Esophagus squamous epithelium (tissue), 5 donors: Measurements from ENCODE around the gene EEIG2. TPM values are rescaled to one million over a fixed set of nuclear protein-coding genes. Genes with fewer than 3 reads are reported as not detected.

Experiments used
- DNase-seq: peaks from one replicate; lab custom pipeline; 2025; lab: John Stamatoyannopoulos, UW
- H3K27ac ChIP-seq, 4 donors: fragments of 200-600 bp; sonication (generic); one replicate each; pipeline ENCODE4 v1.5.1; 2016 to 2019; ENCODE audit warnings: mild to moderate bottlenecking in 1 of 4
- H3K27me3 ChIP-seq, 4 donors: fragments of 200-600 bp; sonication (generic); 1 replicate in 3 of 4; 2 replicates in 1 of 4; pipeline versions ENCODE4 v1.5.1 to v1.6.0; 2017 to 2021; ENCODE audit warnings: antibody characterized with exemption in 1 of 4
- H3K36me3 ChIP-seq, 3 donors: fragments of 200-600 bp; sonication (generic); one replicate each; pipeline ENCODE4 v1.5.1; 2016 to 2019
- H3K4me1 ChIP-seq, 3 donors: fragments of 200-600 bp; sonication (generic); one replicate each; pipeline ENCODE4 v1.5.1; 2017 to 2019
- H3K4me3 ChIP-seq, 4 donors: fragments of 200-600 bp; sonication (generic); 1 replicate in 3 of 4; 2 replicates in 1 of 4; pipeline ENCODE4 v1.5.1; 2016 to 2019; ENCODE audit warnings: mild to moderate bottlenecking in 2 of 4, moderate library complexity in 1 of 4
- H3K9me3 ChIP-seq, 3 donors: fragments of 200-600 bp; sonication (generic); one replicate each; pipeline ENCODE4 v1.5.1; 2016 to 2019
- CTCF ChIP-seq, 6 experiments: fragments of 450-650 bp in 4 of 6; fragments of 200-600 bp in 2 of 6; sonication (generic) in 2 of 6; IDR thresholded peaks; one replicate each; pipeline ENCODE4 v1.5.1; 2016 to 2019; ENCODE audit warnings: antibody characterized with exemption in 6 of 6, mild to moderate bottlenecking in 4 of 6, moderate library complexity in 4 of 6
- POLR2A ChIP-seq, 4 donors: fragments of 450-650 bp; IDR thresholded peaks; one replicate each; pipeline ENCODE4 v1.6.1; 2017; ENCODE audit warnings: antibody characterized with exemption in 4 of 4, mild to moderate bottlenecking in 4 of 4, moderate library complexity in 3 of 4
- WGBS, 2 donors: methylation state at CpG; one replicate each; pipeline ENCODE4 v1.1.5; 2018; 5-methylcytosine and 5-hydroxymethylcytosine counted together
- intact Hi-C: fragments of 100-400 bp; cut with DNase I; formaldehyde crosslinking; loops from one replicate; pipeline ENCODE4 v1.15.0; 2022
- total RNA-seq, 4 donors: library from RNA; depleted of rRNA; stranded (reverse); fragments of >200 nt; gene quantifications; one replicate each; pipeline ENCODE4 v1.1.0, GENCODE V29; 2016
- donor health status: DM: yes; HTN: yes; CAD: no.

EEIG2 gene
- total RNA-seq, 4 donors from 2014 or later = 3.9 to 9.7 (median 5.7) TPM

GRCh38 chr1:108557296-108557695, 2.6 kb upstream of the EEIG2 start:
- DNase-seq = no peak
- Histone ChIP-seq H3K36me3 (no peaks in the 10 kb centered on the region), H3K27ac (peak overlapping the region in 1 of 4 donors; percentile 27), H3K27me3 (peaks cover 0 to 15% (median 0%) of the 10 kb centered on the region in 4 donors), H3K4me3 (no peak overlapping the region), H3K9me3 (no peaks in the 10 kb centered on the region), H3K4me1 (peaks cover 16 to 27% (median 22%) of the 10 kb centered on the region in 3 donors)
- TF ChIP-seq CTCF (IDR thresholded peaks at IDR 0.05) = no peak
- no peak for TF ChIP-seq POLR2A (IDR thresholded peaks at IDR 0.05)
- intact Hi-C loops = no loop called here

GRCh38 chr1:108560189-108560873, 431 bp downstream of the EEIG2 start:
- Histone ChIP-seq H3K27me3 (peaks cover 0 to 13% (median 0%) of the 10 kb centered on the region in 4 donors), H3K36me3 (no peaks in the 10 kb centered on the region), H3K4me3 (peak overlapping the region; percentile 50 to 81 (median 63)), H3K4me1 (peaks cover 17 to 36% (median 23%) of the 10 kb centered on the region in 3 donors), H3K9me3 (no peaks in the 10 kb centered on the region), H3K27ac (peak overlapping the region; percentile 74 to 82 (median 80))
- DNase-seq = peak; percentile 11
- no peak for TF ChIP-seq POLR2A (IDR thresholded peaks at IDR 0.05)
- no peak for TF ChIP-seq CTCF (IDR thresholded peaks at IDR 0.05)
- intact Hi-C loops = loop anchor here (5.0 to 10.0 kb wide), 2 partner anchors 48 to 84 kb away; no protein-coding TSS in a partner anchor
- WGBS, 2 donors = 0% methylated on average over 1 to 16 of the region's 59 CpGs

GRCh38 chr1:108560874-108561459, 1.1 kb downstream of the EEIG2 start:
- peak overlapping the region; percentile 74 to 82 (median 80) for H3K27ac ChIP-seq
- TF ChIP-seq POLR2A (IDR thresholded peaks at IDR 0.05) (peak in 1 of 4 donors; percentile 57), CTCF (IDR thresholded peaks at IDR 0.05) (peak in 1 of 6 experiments; percentile 12)
- no peak for DNase-seq
- H3K4me3 ChIP-seq = peak overlapping the region; percentile 50 to 81 (median 63)
- intact Hi-C loops = loop anchor here (5.0 to 10.0 kb wide), 2 partner anchors 49 to 84 kb away; no protein-coding TSS in a partner anchor
- no peaks in the 10 kb centered on the region for H3K36me3 ChIP-seq
- no peaks in the 10 kb centered on the region for H3K9me3 ChIP-seq
- 10% methylated on average over 2 to 4 of the region's 5 CpGs for WGBS, 2 donors
- H3K4me1 ChIP-seq = peaks cover 17 to 36% (median 23%) of the 10 kb centered on the region in 3 donors
- H3K27me3 ChIP-seq = peaks cover 0 to 13% (median 0%) of the 10 kb centered on the region in 4 donors

- Histone ChIP-seq H3K27me3 (peaks cover 0 to 13% (median 0%) of the 10 kb centered on the region in 4 donors), H3K4me3 (peak overlapping the region in 3 of 4 donors; percentile 62 to 81 (median 64)), H3K9me3 (no peaks in the 10 kb centered on the region), H3K4me1 (peaks cover 17 to 36% (median 23%) of the 10 kb centered on the region in 3 donors), H3K27ac (no peak overlapping the region), H3K36me3 (no peaks in the 10 kb centered on the region)
- intact Hi-C loops = loop anchor here (5.0 to 10.0 kb wide), 2 partner anchors 50 to 83 kb away; no protein-coding TSS in a partner anchor
- WGBS, 2 donors = 37 to 50% methylated on average over 11 of the region's 11 CpGs
- peak; percentile 20 for DNase-seq
- peak; percentile 48 to 87 (median 66) for TF ChIP-seq CTCF (IDR thresholded peaks at IDR 0.05)
- TF ChIP-seq POLR2A (IDR thresholded peaks at IDR 0.05) = no peak
These were observed 1.9 kb downstream of the EEIG2 start for GRCh38 chr1:108561689-108562326.
